HepG2 (cell line): ENCODE data around the gene ADGRD1. TPM values are rescaled to one million over a fixed set of nuclear protein-coding genes. Genes with fewer than 3 reads are reported as not detected.

Experiments
- ATAC-seq: fragments of 200-7000 bp; cut with Tn5 transposase; 3 replicates; pipeline ENCODE4 v1.9.1; 2020; ENCODE audit warnings: mild to moderate bottlenecking, moderate library complexity
- BruUV-seq: library from RNA; stranded (reverse); fragments of 400-500 nt; replicated peaks from 2 replicates; lab custom pipeline; 2021; lab: Mats Ljungman, UMichigan
- CTCF ChIA-PET: fragments of 300-600 bp; formaldehyde crosslinking; extraction: SDS; loops from one replicate; lab custom pipeline; 2021; ENCODE audit warnings: low total read pairs, inconsistent platforms, low intra/inter-chr PET ratio; lab: Yijun Ruan, JAX
- POLR2A ChIA-PET: fragments of 350-600 bp; sonication (Branson Sonifier 250); formaldehyde crosslinking; loops from one replicate; lab custom pipeline; 2020; ENCODE audit warnings: antibody characterized with exemption, inconsistent platforms; lab: Yijun Ruan, JAX
- DNase-seq: peaks from one replicate; pipeline ENCODE4 v3.0.0-alpha.2; 2015; ENCODE audit warnings: low spot score
- FAIRE-seq: peaks from 3 replicates; lab custom pipeline; 2011; peaks lifted over from hg19 to GRCh38; lab: Jason Lieb, UNC
- H2AFZ ChIP-seq: one replicate; pipeline ENCODE4 v1.6.1; 2011; ENCODE audit warnings: low read length, inconsistent platforms
- H3K27ac ChIP-seq: fragments of 300-600 bp; 3 replicates; pipeline ENCODE4 v1.8.0; 2011; ENCODE audit warnings: mixed run types, mild to moderate bottlenecking, mixed read lengths, low read length, inconsistent platforms; ENCODE audit not compliant: insufficient read depth; ENCODE audit errors: extremely low read length
- H3K27me3 ChIP-seq, 2 experiments: fragments of 200-600 bp in 1 of 2; 2 replicates in 1 of 2; 3 replicates in 1 of 2; pipeline versions ENCODE4 v1.6.0 to v1.8.0; 2011; ENCODE audit warnings: low read length in 2 of 2, mild to moderate bottlenecking in 2 of 2, moderate library complexity in 2 of 2, inconsistent platforms in 1 of 2; ENCODE audit not compliant: insufficient read depth in 2 of 2, control insufficient read depth in 1 of 2
- H3K36me3 ChIP-seq, 2 experiments: fragments of 200-600 bp in 1 of 2; replicated peaks in 1 of 2; 2 replicates in 1 of 2; 3 replicates in 1 of 2; pipeline versions ENCODE4 v1.5.1 to v1.8.0; 2011; ENCODE audit warnings: low read length in 2 of 2, inconsistent platforms in 1 of 2; ENCODE audit not compliant: insufficient read depth in 2 of 2, control insufficient read depth in 1 of 2
- H3K4me1 ChIP-seq: 2 replicates; pipeline ENCODE4 v1.5.1; 2012; ENCODE audit warnings: low read length, inconsistent platforms; ENCODE audit not compliant: insufficient read depth
- H3K4me2 ChIP-seq: 2 replicates; pipeline ENCODE4 v1.6.0; 2011; ENCODE audit warnings: low read depth, low read length, inconsistent platforms
- H3K4me3 ChIP-seq, 3 experiments: fragments of 200-600 bp in 1 of 3; sonication (generic), shearing (Covaris generic) in 1 of 3; replicated peaks in 1 of 3; 2 replicates each; pipeline ENCODE4 v1.5.1; 2011 to 2016; ENCODE audit warnings: low read length in 3 of 3, inconsistent platforms in 2 of 3, low read depth in 2 of 3, mild to moderate bottlenecking in 2 of 3, control low read depth in 1 of 3, mixed read lengths in 1 of 3; ENCODE audit not compliant: insufficient read depth in 1 of 3
- H3K79me2 ChIP-seq: one replicate; pipeline ENCODE4 v1.6.1; 2011; ENCODE audit warnings: low read length, inconsistent platforms; ENCODE audit not compliant: insufficient read depth
- H3K9ac ChIP-seq: 2 replicates; pipeline ENCODE4 v1.6.0; 2011; ENCODE audit warnings: mild to moderate bottlenecking, low read depth, low read length, inconsistent platforms; ENCODE audit not compliant: insufficient read depth
- H3K9me3 ChIP-seq: 2 replicates; pipeline ENCODE4 v1.5.1; 2012; ENCODE audit warnings: mild to moderate bottlenecking, low read length
- H4K20me1 ChIP-seq: 2 replicates; pipeline ENCODE4 v1.6.0; 2011; ENCODE audit warnings: inconsistent platforms, mild to moderate bottlenecking, low read length, moderate library complexity; ENCODE audit not compliant: insufficient read depth
- CENPX ChIP-seq: sonication (generic); formaldehyde crosslinking; IDR thresholded peaks from 2 replicates; pipeline ENCODE4 v1.9.0; 2021; ENCODE audit warnings: mild to moderate bottlenecking, missing genetic modification reagents, moderate library complexity
- CREB3 ChIP-seq: sonication (generic); formaldehyde crosslinking; IDR thresholded peaks from 2 replicates; pipeline ENCODE4 v1.5.0; 2020; ENCODE audit warnings: missing genetic modification reagents
- HES4 ChIP-seq: sonication (generic); formaldehyde crosslinking; IDR thresholded peaks from 2 replicates; pipeline ENCODE4 v1.9.0; 2021; ENCODE audit warnings: mild to moderate bottlenecking, missing genetic modification reagents, borderline replicate concordance
- NFE2 ChIP-seq: sonication (generic); formaldehyde crosslinking; IDR thresholded peaks from 2 replicates; pipeline ENCODE4 v1.4.0; 2020; ENCODE audit warnings: missing genetic modification reagents
- THAP9 ChIP-seq: sonication (generic); formaldehyde crosslinking; IDR thresholded peaks from 2 replicates; pipeline ENCODE4; 2020; ENCODE audit warnings: missing genetic modification reagents, mild to moderate bottlenecking, borderline replicate concordance
- TOPORS ChIP-seq: sonication (generic); formaldehyde crosslinking; IDR thresholded peaks from 2 replicates; pipeline ENCODE4 v1.8.0; 2023; ENCODE audit warnings: mild to moderate bottlenecking, missing genetic modification reagents
- ZNF280B ChIP-seq: sonication (generic); formaldehyde crosslinking; IDR thresholded peaks from 2 replicates; pipeline ENCODE4 v1.5.0; 2020; ENCODE audit warnings: missing genetic modification reagents, mild to moderate bottlenecking, borderline replicate concordance
- ZNF441 ChIP-seq: sonication (generic); formaldehyde crosslinking; IDR thresholded peaks from 2 replicates; pipeline ENCODE4 v1.7.0; 2021; ENCODE audit warnings: missing genetic modification reagents, borderline replicate concordance
- WGBS: methylation state at CpG from one replicate; pipeline ENCODE4 v1.1.6; 2017; ENCODE audit warnings: low lambda C conversion rate; 5-methylcytosine and 5-hydroxymethylcytosine counted together
- in situ Hi-C: cut with HindIII; loops from 2 replicates; pipeline ENCODE4 v1.10.0; 2017; ENCODE audit warnings: low pct_unique_long_range_greater_than_20kb; ENCODE audit not compliant: extremely low pct_ligation_motif_present
- intact Hi-C: fragments of 100-400 bp; cut with micrococcal nuclease; formaldehyde crosslinking; loops from one replicate; pipeline ENCODE4 v1.10.0; 2022; ENCODE audit not compliant: unreplicated experiment
- polyA plus RNA-seq, 8 experiments: library from polyadenylated mRNA; depleted of rRNA in 3 of 8; stranded (reverse) in 7 of 8; unstranded in 1 of 8; fragments of >200 nt; fragmentation: Illumina TruSeq in 4 of 8; extraction: Trizol in 4 of 8; gene quantifications; 2 replicates each; pipeline versions ENCODE4 v1.2.1 to v1.2.3, GENCODE V29; 2011 to 2016; ENCODE audit warnings: low read depth in 4 of 8, missing spikeins in 1 of 8, mixed read lengths in 1 of 8; ENCODE audit not compliant: insufficient read depth in 1 of 8
- total RNA-seq, 5 experiments: library from RNA; depleted of rRNA; stranded (reverse); fragments of >200 nt; fragmentation: Illumina TruSeq; extraction: Trizol; gene quantifications; 2 replicates each; pipeline ENCODE4 v1.2.3, GENCODE V29; 2016; ENCODE audit warnings: low read depth in 1 of 5
- TF ChIP-seq, protein P1 (sequence below): IDR thresholded peaks from 2 replicates; pipeline ENCODE4 v1.6.1; 2012; ENCODE audit warnings: inconsistent platforms
- TF ChIP-seq, protein P2 (sequence below): sonication (generic); formaldehyde crosslinking; IDR thresholded peaks from 2 replicates; pipeline ENCODE4 v1.5.1; 2020; ENCODE audit warnings: missing genetic modification reagents, mild to moderate bottlenecking, borderline replicate concordance

The ADGRD1 gene
- total and polyA plus RNA-seq, 2 of the 13 experiments (the other 11 are each of a cell fraction or from before 2014, with no cell fraction given), result 0.46 to 12.4 TPM

DNA sequence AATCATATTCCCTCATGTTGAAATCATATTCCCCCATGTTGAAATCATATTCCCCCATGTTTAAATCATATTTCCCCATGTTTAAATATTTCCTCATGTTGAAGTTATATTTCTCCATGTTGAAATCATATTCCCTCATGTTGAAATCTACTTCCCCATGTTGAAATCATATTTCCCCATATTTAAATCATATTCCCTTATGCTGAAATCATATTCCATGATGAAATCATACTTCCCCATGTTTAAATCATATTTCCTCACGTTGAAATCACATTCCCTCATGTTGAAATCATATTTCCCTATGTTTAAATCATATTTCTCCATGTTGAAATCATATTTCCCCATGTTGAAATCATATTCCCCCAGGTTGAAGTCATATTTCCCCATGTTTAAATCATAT, 34.6 kb upstream of the ADGRD1 start (continued):
- TF ChIP-seq ZNF280B (CRISPR knock-in tag), result no peak
- no peak for TF ChIP-seq TOPORS (CRISPR knock-in tag)
- no peak for TF ChIP-seq THAP9 (CRISPR knock-in tag)

DNA sequence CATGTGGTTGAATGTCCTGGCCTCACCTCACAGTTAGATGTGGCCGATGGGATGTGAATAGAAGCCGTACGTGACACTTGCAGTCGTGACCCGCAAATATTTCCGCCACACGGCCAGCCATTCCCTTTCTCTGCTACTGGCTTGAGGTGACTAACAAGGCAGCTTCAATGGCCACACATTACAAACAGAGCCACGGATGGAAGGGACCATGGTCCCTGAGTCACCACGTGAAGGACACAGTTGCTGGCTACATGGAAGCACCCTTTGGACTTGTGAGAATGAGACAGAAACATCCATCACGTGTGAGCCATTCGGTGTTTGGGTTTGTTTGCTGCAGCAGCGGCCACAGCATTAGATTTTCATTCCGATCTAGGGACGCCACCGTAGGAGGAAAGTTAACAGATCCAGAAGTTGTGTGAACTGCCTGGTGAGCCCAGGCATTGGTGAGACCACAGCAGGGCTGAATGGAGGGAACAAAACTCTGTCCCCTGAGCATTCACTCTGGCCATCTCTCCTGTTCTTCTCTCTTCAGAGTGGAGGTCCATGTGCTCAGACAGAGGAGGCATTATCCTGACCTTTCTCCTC, 33.5 kb upstream of the ADGRD1 start:
- ChIA-PET CTCF (no interaction called here), POLR2A (interaction anchor here (1.2 to 1.7 kb wide), 2 partner anchors 34 to 52 kb away, joined by 3 to 4 read pairs; partner anchors contain the start of gene ADGRD1)
- H3K4me1 ChIP-seq, result peaks cover 25% of the 10 kb centered on the region
- intact Hi-C loops, result no loop called here
- in situ Hi-C loops, result loop anchor here (25.0 kb wide), 1 partner anchor 542 kb away; no protein-coding TSS in a partner anchor
- peak overlapping the region; percentile 24 for H2AFZ ChIP-seq
- H3K36me3 ChIP-seq, result no peaks in the 10 kb centered on the region
- peak; percentile 91 for ATAC-seq
- no peaks in the 10 kb centered on the region for H4K20me1 ChIP-seq
- H3K4me3 ChIP-seq, result peak overlapping the region in 1 of 3 experiments; percentile 3; a peak in 1 of 6 replicates
- BruUV-seq, result no TSS peak
- H3K27ac ChIP-seq, result peak overlapping the region; percentile 10
- H3K4me2 ChIP-seq, result peak overlapping the region; percentile 30
- peak; percentile 34 for FAIRE-seq
- WGBS, result 30% methylated on average over 13 of the region's 15 CpGs
- H3K9me3 ChIP-seq, result peaks cover 9% of the 10 kb centered on the region; the same call in 1 of the 2 replicates
- H3K9ac ChIP-seq, result peak overlapping the region; percentile 4; the same call in 1 of the 2 replicates
- no peaks in the 10 kb centered on the region for H3K79me2 ChIP-seq
- 0 out of 5 replicates have a peak, but pooled peaks cover 1 to 10% of the 10 kb centered on the region in 2 experiments for H3K27me3 ChIP-seq
- DNase-seq, result peak; percentile 74
- TF ChIP-seq HES4 (CRISPR knock-in tag), result peak; percentile 79; the same call in 1 of the 2 replicates
- no peak for TF ChIP-seq NFE2 (CRISPR knock-in tag)
- TF ChIP-seq CENPX (CRISPR knock-in tag), result no peak
- TF ChIP-seq ZNF441 (CRISPR knock-in tag), result peak; percentile 89
- no peak for TF ChIP-seq CREB3
- TF ChIP-seq, protein P1, sequence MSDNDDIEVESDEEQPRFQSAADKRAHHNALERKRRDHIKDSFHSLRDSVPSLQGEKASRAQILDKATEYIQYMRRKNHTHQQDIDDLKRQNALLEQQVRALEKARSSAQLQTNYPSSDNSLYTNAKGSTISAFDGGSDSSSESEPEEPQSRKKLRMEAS, result peak; percentile 96
- TF ChIP-seq, protein P2, sequence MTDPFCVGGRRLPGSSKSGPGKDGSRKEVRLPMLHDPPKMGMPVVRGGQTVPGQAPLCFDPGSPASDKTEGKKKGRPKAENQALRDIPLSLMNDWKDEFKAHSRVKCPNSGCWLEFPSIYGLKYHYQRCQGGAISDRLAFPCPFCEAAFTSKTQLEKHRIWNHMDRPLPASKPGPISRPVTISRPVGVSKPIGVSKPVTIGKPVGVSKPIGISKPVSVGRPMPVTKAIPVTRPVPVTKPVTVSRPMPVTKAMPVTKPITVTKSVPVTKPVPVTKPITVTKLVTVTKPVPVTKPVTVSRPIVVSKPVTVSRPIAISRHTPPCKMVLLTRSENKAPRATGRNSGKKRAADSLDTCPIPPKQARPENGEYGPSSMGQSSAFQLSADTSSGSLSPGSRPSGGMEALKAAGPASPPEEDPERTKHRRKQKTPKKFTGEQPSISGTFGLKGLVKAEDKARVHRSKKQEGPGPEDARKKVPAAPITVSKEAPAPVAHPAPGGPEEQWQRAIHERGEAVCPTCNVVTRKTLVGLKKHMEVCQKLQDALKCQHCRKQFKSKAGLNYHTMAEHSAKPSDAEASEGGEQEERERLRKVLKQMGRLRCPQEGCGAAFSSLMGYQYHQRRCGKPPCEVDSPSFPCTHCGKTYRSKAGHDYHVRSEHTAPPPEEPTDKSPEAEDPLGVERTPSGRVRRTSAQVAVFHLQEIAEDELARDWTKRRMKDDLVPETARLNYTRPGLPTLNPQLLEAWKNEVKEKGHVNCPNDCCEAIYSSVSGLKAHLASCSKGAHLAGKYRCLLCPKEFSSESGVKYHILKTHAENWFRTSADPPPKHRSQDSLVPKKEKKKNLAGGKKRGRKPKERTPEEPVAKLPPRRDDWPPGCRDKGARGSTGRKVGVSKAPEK (CRISPR knock-in tag), result no peak
